ENCODE results near the gene MMS22L.

- TF ChIP-seq EZH2 (IDR thresholded peaks at IDR 0.05) (no peak), POLR2AphosphoS5 (IDR thresholded peaks at IDR 0.05; ENCODE audit: borderline replicate concordance, low read depth, low read length) (no peak)
These were observed 162.5 kb downstream of the MMS22L start for GRCh38 chr6:97120511-97120910.
